ENCODE results near the gene GPR15. TPM values are rescaled to one million over a fixed set of nuclear protein-coding genes. Genes with fewer than 3 reads are reported as not detected.
A peak's percentile ranks its signal among the peaks of the same experiment; 100 is the strongest.

GPR15 gene
- 2.5 TPM for total RNA-seq
- long read RNA-seq, partial matches to known transcripts, result 0 of 3 reads
- long read RNA-seq, other reads (novel, unspliced or antisense), result 0 of 3 reads

- intact Hi-C loops (cut with DNase I), result no loop called here
- H3K27me3 ChIP-seq, result no peaks in the 10 kb centered on the region
- DNase-seq, result no peak
These were observed at the start of gene GPR15 for GRCh38 chr3:98531622-98532274. Gene GPR15, plus strand, starts transcription at chr3:98531978. Its CDS starts 56 bp downstream, at chr3:98532034.

GRCh38 chr3:98482717-98483482, 48.9 kb upstream of the GPR15 start:
- no peak for DNase-seq
- no peak overlapping the region for H3K4me3 ChIP-seq
- H3K27ac ChIP-seq, result no peak overlapping the region
- H3K36me3 ChIP-seq, result no peaks in the 10 kb centered on the region
- H3K4me1 ChIP-seq, result no peaks in the 10 kb centered on the region
- TF ChIP-seq CTCF (IDR thresholded peaks at IDR 0.05), result no peak
- no peak for ATAC-seq
- no peaks in the 10 kb centered on the region for H3K27me3 ChIP-seq
- no peaks in the 10 kb centered on the region for H3K9me3 ChIP-seq
- intact Hi-C loops (cut with DNase I), result no loop called here

More at GRCh38 chr3:98531622-98532274, at the start of gene GPR15:
- ATAC-seq, result no peak
- Histone ChIP-seq H3K27ac (no peak within 1 kb of the TSS), H3K4me1 (no peaks in the 10 kb centered on the region), H3K4me3 (peak within 1 kb of the TSS; percentile 6), H3K36me3 (no peaks in the 10 kb centered on the region), H3K9me3 (no peaks in the 10 kb centered on the region)
- TF ChIP-seq CTCF (IDR thresholded peaks at IDR 0.05), result no peak

- Histone ChIP-seq H3K4me3 (no peak overlapping the region), H3K4me1 (no peaks in the 10 kb centered on the region), H3K36me3 (no peaks in the 10 kb centered on the region), H3K27me3 (no peaks in the 10 kb centered on the region), H3K9me3 (no peaks in the 10 kb centered on the region), H3K27ac (no peak overlapping the region)
- intact Hi-C loops (cut with DNase I), result no loop called here
- no peak for TF ChIP-seq CTCF (IDR thresholded peaks at IDR 0.05)
- ATAC-seq (no peak), DNase-seq (no peak)
These were observed 48.2 kb upstream of the GPR15 start for GRCh38 chr3:98483626-98484025.

GRCh38 chr3:98497381-98497780, 34.4 kb upstream of the GPR15 start, which contains the start of gene OR5K2:
Gene OR5K2, plus strand, starts transcription at chr3:98497681. Its CDS starts 0 bp downstream, at chr3:98497681.
- Histone ChIP-seq H3K4me3 (no peak within 1 kb of the TSS), H3K4me1 (no peaks in the 10 kb centered on the region), H3K36me3 (no peaks in the 10 kb centered on the region), H3K9me3 (no peaks in the 10 kb centered on the region), H3K27me3 (no peaks in the 10 kb centered on the region), H3K27ac (no peak within 1 kb of the TSS)
- ATAC-seq (no peak), DNase-seq (no peak)
- TF ChIP-seq CTCF (IDR thresholded peaks at IDR 0.05), result no peak
- intact Hi-C loops (cut with DNase I), result no loop called here

- ATAC-seq (no peak), DNase-seq (no peak)
- Histone ChIP-seq H3K36me3 (no peaks in the 10 kb centered on the region), H3K4me3 (no peak overlapping the region), H3K4me1 (no peaks in the 10 kb centered on the region), H3K9me3 (no peaks in the 10 kb centered on the region), H3K27me3 (no peaks in the 10 kb centered on the region), H3K27ac (no peak overlapping the region)
- TF ChIP-seq CTCF (IDR thresholded peaks at IDR 0.05), result no peak
- intact Hi-C loops (cut with DNase I), result no loop called here
These were observed 31.8 kb upstream of the GPR15 start for GRCh38 chr3:98500019-98500418.
